Heart left ventricle (tissue), 16 donors: ENCODE data around the gene POLR1G. TPM values are rescaled to one million over a fixed set of nuclear protein-coding genes. Genes with fewer than 3 reads are reported as not detected.

ENCODE experiments used
- ATAC-seq, 4 donors: fragments of 200-7000 bp; cut with Tn5 transposase; one replicate each; pipeline ENCODE4 v1.9.1; 2020 to 2022; ENCODE audit warnings: moderate library complexity in 4 of 4, mild to moderate bottlenecking in 3 of 4, moderate number of reproducible peaks in 1 of 4
- DNase-seq, 5 donors: peaks; one replicate each; pipeline ENCODE4 v3.0.0-alpha.2; 2020
- H3K27ac ChIP-seq, 12 donors: fragments of 200-600 bp; sonication (generic) in 4 of 12; one replicate each; pipeline versions ENCODE4 v1.5.0 to v1.8.0; 2016 to 2022; ENCODE audit warnings: mild to moderate bottlenecking in 2 of 12
- H3K27me3 ChIP-seq, 9 donors: fragments of 200-600 bp; sonication (generic) in 2 of 9; one replicate each; pipeline versions ENCODE4 v1.5.1 to v1.8.0; 2016 to 2022; ENCODE audit warnings: mild to moderate bottlenecking in 3 of 9
- H3K36me3 ChIP-seq, 9 donors: fragments of 200-600 bp; sonication (generic) in 2 of 9; one replicate each; pipeline versions ENCODE4 v1.5.0 to v1.8.0; 2018 to 2022; ENCODE audit warnings: mild to moderate bottlenecking in 2 of 9
- H3K4me1 ChIP-seq, 12 donors: fragments of 200-600 bp; sonication (generic) in 4 of 12; one replicate each; pipeline versions ENCODE4 v1.5.0 to v1.8.0; 2016 to 2022; ENCODE audit warnings: mild to moderate bottlenecking in 3 of 12
- H3K4me3 ChIP-seq, 12 donors: fragments of 200-600 bp; sonication (generic) in 4 of 12; one replicate each; pipeline versions ENCODE4 v1.5.0 to v1.8.0; 2017 to 2022; ENCODE audit warnings: mild to moderate bottlenecking in 9 of 12, moderate library complexity in 4 of 12
- H3K9me3 ChIP-seq, 12 donors: fragments of 200-600 bp; sonication (generic) in 4 of 12; one replicate each; pipeline versions ENCODE4 v1.5.0 to v1.8.0; 2016 to 2022; ENCODE audit warnings: mild to moderate bottlenecking in 1 of 12
- CTCF ChIP-seq, 12 donors: fragments of 200-600 bp; sonication (generic) in 4 of 12; IDR thresholded peaks; one replicate each; pipeline versions ENCODE4 v1.5.0 to v1.8.0; 2018 to 2022; ENCODE audit warnings: antibody characterized with exemption in 12 of 12, mild to moderate bottlenecking in 5 of 12
- POLR2A ChIP-seq, 2 donors: fragments of 450-650 bp; IDR thresholded peaks; one replicate each; pipeline ENCODE4 v1.6.1; 2017; ENCODE audit warnings: antibody characterized with exemption in 2 of 2, mild to moderate bottlenecking in 2 of 2, moderate library complexity in 2 of 2
- WGBS, 4 donors: extraction: QIAGEN DNeasy Blood & Tissue Kit in 2 of 4; methylation state at CpG; one replicate each; pipeline versions ENCODE4 v1.1.5 to v1.1.7; 2013 to 2018; 5-methylcytosine and 5-hydroxymethylcytosine counted together
- intact Hi-C, 10 donors: fragments of 100-400 bp; cut with DNase I; formaldehyde crosslinking; loops; one replicate each; pipeline versions ENCODE4 v1.11.1 to v1.14.2; 2022
- polyA plus RNA-seq, 2 donors: library from polyadenylated mRNA; stranded (reverse); fragments of 200-250 nt; gene quantifications; one replicate each; pipeline ENCODE4 v1.2.3, GENCODE V29; 2013
- total RNA-seq, 9 donors: library from RNA; depleted of rRNA in 2 of 9; stranded (reverse); fragments of >200 nt in 2 of 9; fragmentation: NEBNext Ultra II Directional in 3 of 9; extraction: Animal tissue kit (Norgen Biotek cat#: 25700) in 3 of 9; gene quantifications; one replicate each; pipeline versions ENCODE4 v1.1.0 to v1.2.4, GENCODE V29; 2016 to 2023
- donor health status: ischemic (EF 13 %, LVEDD 7.1; RV severe dilation, severe dysfunction).
- donor health status: healthy with polysubstance abuse.
- donor health status: DM: no; HTN: yes; CAD: no.
- donor health status: DM: no; HTN: no; CAD: no.
- donor health status: ischemic (EF 25% LVEDD 6.9; RV normal size, moderate dysfunction).
- donor health status: ischemic (EF 25% LVEDD 5.7; RV mildly dilated, moderate dysfunction).
- donor health status: healthy.
- donor health status: DM: yes; HTN: yes; CAD: no.
- donor health status: ischemic (EF 35%, LVEDD 5.7; RV mildly dilated, moderate dysfunction).
- donor health status: nonischemic (EF 11% LVEDD 7.7; RV severe dilation, severe dysfunction).
- donor health status: DM: yes; HTN: yes; CAD: no.
- donor health status: PGD.
- donor health status: ischemic (EF 29% LVEDD 5.4; RV normal size, mild dysfunction).
- donor health status: nonischemic (EF 23%, LVEDD 6.1; RV moderate dilation, normal function).

POLR1G gene
- total and polyA plus RNA-seq, 11 donors: 4.4 to 10.6 (median 6.9) TPM

- Histone ChIP-seq H3K4me1 (peaks cover 0 to 46% (median 24%) of the 10 kb centered on the region in 12 donors), H3K27ac (peak overlapping the region; percentile 77 to 97 (median 88)), H3K27me3 (no peaks in the 10 kb centered on the region), H3K4me3 (peak overlapping the region; percentile 10 to 60 (median 50)), H3K9me3 (no peaks in the 10 kb centered on the region), H3K36me3 (no peaks in the 10 kb centered on the region)
- TF ChIP-seq CTCF (IDR thresholded peaks at IDR 0.05) (no peak), POLR2A (IDR thresholded peaks at IDR 0.05) (peak in 1 of 2 donors; percentile 60)
- 0 to 2% (median 1%) methylated on average over 25 to 49 of the region's 49 CpGs for WGBS, 4 donors
- peak; percentile 97 to 99 (median 98) for DNase-seq
- ATAC-seq: peak; percentile 84 to 90 (median 84)
- intact Hi-C loops: loop anchor here in 1 of 10 donors (2.0 kb wide), 1 partner anchor 23 kb away; the partner anchor contains the start of gene FOSB
These were observed 37.2 kb downstream of the POLR1G start for GRCh38 chr19:45443462-45444317.

- peak overlapping the region; percentile 10 to 60 (median 50) for H3K4me3 ChIP-seq
These were observed 38.0 kb downstream of the POLR1G start for GRCh38 chr19:45444318-45445041.

GRCh38 chr19:45445139-45445538 is 38.7 kb downstream of the POLR1G start:
- Histone ChIP-seq H3K36me3 (no peaks in the 10 kb centered on the region), H3K4me3 (no peak overlapping the region), H3K27ac (peak overlapping the region in 4 of 12 donors; percentile 83 to 97 (median 87)), H3K4me1 (peaks cover 3 to 51% (median 29%) of the 10 kb centered on the region in 12 donors), H3K27me3 (no peaks in the 10 kb centered on the region), H3K9me3 (no peaks in the 10 kb centered on the region)
- WGBS, 4 donors: 95 to 100% (median 97%) methylated on average over 4 of the region's 4 CpGs
- DNase-seq: no peak
- intact Hi-C loops: loop anchor here in 1 of 10 donors (2.0 kb wide), 1 partner anchor 22 kb away; the partner anchor contains the start of gene FOSB
- TF ChIP-seq CTCF (IDR thresholded peaks at IDR 0.05) (no peak), POLR2A (IDR thresholded peaks at IDR 0.05) (no peak)
- no peak for ATAC-seq

More at GRCh38 chr19:45444318-45445041, 38.0 kb downstream of the POLR1G start:
- intact Hi-C loops: loop anchor here in 1 of 10 donors (2.0 kb wide), 1 partner anchor 22 kb away; the partner anchor contains the start of gene FOSB
- H3K36me3 ChIP-seq: no peaks in the 10 kb centered on the region
- ATAC-seq (peak; percentile 69 to 83 (median 80)), DNase-seq (peak; percentile 97 to 98 (median 98))
- TF ChIP-seq CTCF (IDR thresholded peaks at IDR 0.05) (no peak), POLR2A (IDR thresholded peaks at IDR 0.05) (peak in 1 of 2 donors; percentile 50)
- peak overlapping the region; percentile 77 to 97 (median 88) for H3K27ac ChIP-seq
- no peaks in the 10 kb centered on the region for H3K9me3 ChIP-seq
- peaks cover 0 to 45% (median 26%) of the 10 kb centered on the region in 12 donors for H3K4me1 ChIP-seq
- H3K27me3 ChIP-seq: no peaks in the 10 kb centered on the region
- 10 to 16% (median 12%) methylated on average over 34 to 47 of the region's 47 CpGs for WGBS, 4 donors
